ENCODE results near the gene CIAO3. TPM values are rescaled to one million over a fixed set of nuclear protein-coding genes. Genes with fewer than 3 reads are reported as not detected.
"Not testable (repeated sequence)": the region's sequence is repeated elsewhere in the genome, so short reads cannot be mapped to it uniquely, and the experiment has no call there.

The CIAO3 gene
- total RNA-seq, 1 experiment from 2014 or later: 31.5 TPM

GRCh38 chr16:720990-721764 lies 19.6 kb downstream of the CIAO3 start, which contains the start of gene ANTKMT:
Gene ANTKMT (plus strand): TSS chr16:721146. CDS start chr16:721275, 129 bp downstream.
- no peaks in the 10 kb centered on the region for H3K9me3 ChIP-seq (replicated peaks)
- H3K27ac ChIP-seq: peak within 1 kb of the TSS; percentile 72
- H3K36me3 ChIP-seq: no peaks in the 10 kb centered on the region
- DNase-seq: peak; percentile 74 to 81
- H3K27me3 ChIP-seq: no peaks in the 10 kb centered on the region
- H3K4me3 ChIP-seq: peak within 1 kb of the TSS; percentile 69
- H3K4me1 ChIP-seq: peaks cover 19% of the 10 kb centered on the region

- peak; percentile 90 to 94 for DNase-seq
- Histone ChIP-seq H3K4me1 (peaks cover 21% of the 10 kb centered on the region), H3K4me3 (peak overlapping the region; percentile 69), H3K27me3 (no peaks in the 10 kb centered on the region), H3K27ac (peak overlapping the region; percentile 72), H3K36me3 (no peaks in the 10 kb centered on the region), H3K9me3 (replicated peaks) (no peaks in the 10 kb centered on the region)
Measured at GRCh38 chr16:720447-720989, 20.3 kb downstream of the CIAO3 start.

- H3K4me1 ChIP-seq: peaks cover 21% of the 10 kb centered on the region
- H3K27ac ChIP-seq: peak overlapping the region; percentile 72
- H3K4me3 ChIP-seq: peak overlapping the region; percentile 69
- DNase-seq: peak; percentile 42 to 63
- H3K27me3 ChIP-seq: no peaks in the 10 kb centered on the region
- H3K9me3 ChIP-seq (replicated peaks): no peaks in the 10 kb centered on the region
- H3K36me3 ChIP-seq: no peaks in the 10 kb centered on the region
Measured at GRCh38 chr16:719815-720446, 20.9 kb downstream of the CIAO3 start.

GRCh38 chr16:718922-719321 lies 21.9 kb downstream of the CIAO3 start:
- Histone ChIP-seq H3K4me1 (peaks cover 25% of the 10 kb centered on the region), H3K36me3 (no peaks in the 10 kb centered on the region)

GRCh38 chr16:718389-718788 lies 22.4 kb downstream of the CIAO3 start:
- Histone ChIP-seq H3K27ac (no peak overlapping the region), H3K4me1 (peaks cover 28% of the 10 kb centered on the region), H3K27me3 (no peaks in the 10 kb centered on the region), H3K9me3 (replicated peaks) (no peaks in the 10 kb centered on the region), H3K4me3 (no peak overlapping the region), H3K36me3 (no peaks in the 10 kb centered on the region)
- no peak for DNase-seq

More at GRCh38 chr16:718922-719321, 21.9 kb downstream of the CIAO3 start:
- Histone ChIP-seq H3K27me3 (no peaks in the 10 kb centered on the region), H3K4me3 (no peak overlapping the region), H3K9me3 (replicated peaks) (no peaks in the 10 kb centered on the region), H3K27ac (no peak overlapping the region)
- no peak for DNase-seq

GRCh38 chr16:717450-718245 lies 23.1 kb downstream of the CIAO3 start:
- Histone ChIP-seq H3K9me3 (replicated peaks) (no peaks in the 10 kb centered on the region), H3K27me3 (no peaks in the 10 kb centered on the region), H3K4me3 (no peak overlapping the region), H3K4me1 (peaks cover 28% of the 10 kb centered on the region), H3K36me3 (no peaks in the 10 kb centered on the region), H3K27ac (no peak overlapping the region)
- no peak for DNase-seq

- no peaks in the 10 kb centered on the region for H3K27me3 ChIP-seq
- no peak overlapping the region for H3K27ac ChIP-seq
- H3K4me1 ChIP-seq: peaks cover 33% of the 10 kb centered on the region
- DNase-seq: no peak
- no peaks in the 10 kb centered on the region for H3K9me3 ChIP-seq (replicated peaks)
- no peaks in the 10 kb centered on the region for H3K36me3 ChIP-seq
- no peak overlapping the region for H3K4me3 ChIP-seq
Measured at GRCh38 chr16:716768-717325, 23.9 kb downstream of the CIAO3 start.

- Histone ChIP-seq H3K9me3 (replicated peaks) (no peaks in the 10 kb centered on the region), H3K36me3 (no peaks in the 10 kb centered on the region), H3K27ac (no peak overlapping the region; the same call in 1 of the 2 replicates), H3K4me3 (peak overlapping the region; percentile 88), H3K4me1 (peaks cover 38% of the 10 kb centered on the region), H3K27me3 (no peaks in the 10 kb centered on the region)
- DNase-seq: peak in 1 of 2 experiments; percentile 44
Measured at GRCh38 chr16:716200-716568, 24.6 kb downstream of the CIAO3 start.

- Histone ChIP-seq H3K4me3 (peak overlapping the region; percentile 88), H3K4me1 (peaks cover 44% of the 10 kb centered on the region), H3K9me3 (replicated peaks) (no peaks in the 10 kb centered on the region), H3K27me3 (no peaks in the 10 kb centered on the region), H3K27ac (no peak overlapping the region; the same call in 1 of the 2 replicates), H3K36me3 (no peaks in the 10 kb centered on the region)
- peak; percentile 39 to 56 for DNase-seq
Measured at GRCh38 chr16:715477-716199, 25.2 kb downstream of the CIAO3 start.

- peak; percentile 92 for DNase-seq
- no peaks in the 10 kb centered on the region for H3K9me3 ChIP-seq (replicated peaks)
- H3K4me3 ChIP-seq: peak within 1 kb of the TSS; percentile 88
- H3K27ac ChIP-seq: peak within 1 kb of the TSS; percentile 11; the same call in 1 of the 2 replicates
- no peaks in the 10 kb centered on the region for H3K27me3 ChIP-seq
- peaks cover 48% of the 10 kb centered on the region for H3K4me1 ChIP-seq
- no peaks in the 10 kb centered on the region for H3K36me3 ChIP-seq
Measured at GRCh38 chr16:714558-715476, 26.0 kb downstream of the CIAO3 start, which contains the start of gene METRN. Gene METRN (plus strand): TSS chr16:715118. CDS start chr16:715290, 172 bp downstream.

GRCh38 chr16:714079-714478 lies 26.7 kb downstream of the CIAO3 start:
- peak; percentile 51 to 64 for DNase-seq
- H3K36me3 ChIP-seq: no peaks in the 10 kb centered on the region
- 0 out of 2 replicates have a peak overlapping the region, but pooled peaks have one; percentile 11 for H3K27ac ChIP-seq
- H3K4me1 ChIP-seq: peaks cover 44% of the 10 kb centered on the region
- no peaks in the 10 kb centered on the region for H3K9me3 ChIP-seq (replicated peaks)
- H3K27me3 ChIP-seq: no peaks in the 10 kb centered on the region
- peak overlapping the region; percentile 37 for H3K4me3 ChIP-seq

- not testable (repeated sequence) for H3K27me3 ChIP-seq; H3K27ac ChIP-seq; H3K9me3 ChIP-seq (replicated peaks); H3K4me3 ChIP-seq; H3K36me3 ChIP-seq
- H3K4me1 ChIP-seq: peaks cover 42% of the 10 kb centered on the region
- peak; percentile 85 to 90 for DNase-seq
Measured at GRCh38 chr16:712740-713250, 28.0 kb downstream of the CIAO3 start.
